SU-DHL-6 (cell line): ENCODE data around the gene SYT8.

ENCODE experiments used
- H2AFZ ChIP-seq: fragments of 200-600 bp; sonication (generic); 2 replicates; pipeline ENCODE4 v1.6.1; 2014; ENCODE audit warnings: low read depth, mild to moderate bottlenecking, moderate library complexity, mixed read lengths, antibody characterized with exemption, low read length; ENCODE audit not compliant: severe bottlenecking
- H3F3A ChIP-seq: fragments of 200-600 bp; shearing (Covaris generic); 2 replicates; pipeline ENCODE4 v1.6.0; 2016; ENCODE audit warnings: antibody characterized with exemption, mild to moderate bottlenecking; ENCODE audit not compliant: insufficient read depth
- H3K27ac ChIP-seq: fragments of 200-600 bp; sonication (generic); 2 replicates; pipeline ENCODE4 v1.5.1; 2016; ENCODE audit warnings: low read depth, mild to moderate bottlenecking, low read length, moderate library complexity, mixed read lengths
- H3K27me3 ChIP-seq: fragments of 200-600 bp; sonication (generic), shearing (Covaris generic); 2 replicates; pipeline ENCODE4 v1.6.0; 2014; ENCODE audit warnings: mild to moderate bottlenecking, low read length
- H3K36me3 ChIP-seq: fragments of 200-600 bp; sonication (generic); 2 replicates; pipeline ENCODE4 v1.6.1; 2014; ENCODE audit warnings: mild to moderate bottlenecking, low read length, mixed read lengths
- H3K4me2 ChIP-seq: fragments of 300-600, 200-600 bp; shearing (Covaris generic), sonication (generic); 2 replicates; pipeline ENCODE4 v1.6.0; 2014; ENCODE audit warnings: low read length, low read depth, mild to moderate bottlenecking; ENCODE audit not compliant: poor library complexity, severe bottlenecking
- H3K4me3 ChIP-seq: fragments of 200-600 bp; sonication (generic); 2 replicates; pipeline ENCODE4 v1.5.1; 2014; ENCODE audit warnings: antibody characterized with exemption, low read length, mild to moderate bottlenecking, mixed read lengths; ENCODE audit not compliant: insufficient read depth, poor library complexity, severe bottlenecking
- H3K79me2 ChIP-seq: fragments of 200-600 bp; sonication (generic); 2 replicates; pipeline ENCODE4 v1.6.1; 2014; ENCODE audit warnings: mild to moderate bottlenecking, low read length, moderate library complexity; ENCODE audit not compliant: insufficient read depth
- H3K9ac ChIP-seq: fragments of 200-600 bp; sonication (generic); 2 replicates; pipeline ENCODE4 v1.7.0; 2014; ENCODE audit warnings: mild to moderate bottlenecking, low read length
- H3K9me2 ChIP-seq: fragments of 200-600 bp; sonication (generic); replicated peaks from 2 replicates; pipeline ENCODE4 v1.6.1; 2014; ENCODE audit warnings: low read length; ENCODE audit not compliant: insufficient read depth
- H3K9me3 ChIP-seq: fragments of 200-600 bp; sonication (generic); 2 replicates; pipeline ENCODE4 v1.6.1; 2014; ENCODE audit warnings: low read length, mixed read lengths; ENCODE audit not compliant: insufficient read depth
- H4K20me1 ChIP-seq: fragments of 200-600 bp; sonication (generic); 2 replicates; pipeline ENCODE4 v1.6.1; 2014; ENCODE audit warnings: low read depth, mild to moderate bottlenecking, antibody characterized with exemption, low read length, moderate library complexity, mixed read lengths
- EZH2phosphoT487 ChIP-seq: fragments of 200-600 bp; sonication (generic), shearing (Covaris generic); conservative IDR thresholded peaks from 2 replicates; pipeline ENCODE4 v1.6.1; 2018; ENCODE audit warnings: mild to moderate bottlenecking, antibody characterized with exemption, low read length, moderate library complexity, mixed read lengths
- TF ChIP-seq, protein P1 (sequence below): fragments of 200-600 bp; sonication (generic); IDR thresholded peaks from one replicate; pipeline ENCODE4 v1.5.1; 2017; ENCODE audit warnings: antibody characterized with exemption, mild to moderate bottlenecking, low read length, moderate library complexity; ENCODE audit not compliant: insufficient read depth, poor library complexity, severe bottlenecking

Gene SYT8

DNA sequence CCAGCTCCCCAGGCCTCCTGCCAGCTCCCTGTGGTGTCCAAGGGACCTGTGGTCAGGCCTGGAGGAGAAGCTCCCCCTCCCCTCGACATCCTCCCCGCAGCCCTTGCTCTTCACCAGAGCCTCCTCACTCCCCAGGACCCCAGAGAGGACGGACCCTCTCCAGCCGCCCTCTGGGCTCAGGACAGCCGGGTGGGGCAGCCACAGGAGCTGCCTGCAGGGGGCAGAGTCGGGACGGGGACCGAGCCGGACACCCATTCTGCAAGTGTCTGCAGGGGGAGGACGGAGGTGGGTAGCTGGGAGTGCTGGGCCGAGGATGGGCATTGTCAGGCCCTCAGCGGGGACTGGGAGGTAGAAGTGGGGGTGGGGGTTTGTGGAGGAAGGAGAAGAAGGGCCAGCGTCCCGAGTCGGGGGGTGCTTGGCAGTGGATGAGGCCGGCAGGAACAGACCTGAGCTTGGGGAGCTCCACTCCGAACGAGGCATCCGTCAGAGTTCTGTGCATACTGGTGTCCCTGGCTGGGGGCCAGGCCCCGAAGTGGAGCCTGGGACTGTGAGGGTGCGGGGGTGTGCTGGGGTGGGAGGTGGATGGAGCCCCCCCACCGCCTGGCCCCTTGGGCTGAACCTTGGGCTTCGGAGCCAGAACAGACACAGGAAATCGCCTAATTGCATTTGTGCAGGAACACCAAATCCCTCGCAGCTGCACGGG, 41.7 kb downstream of the SYT8 start:
- no peak overlapping the region for H2AFZ ChIP-seq
- no peaks in the 10 kb centered on the region for H3K36me3 ChIP-seq
- H4K20me1 ChIP-seq = no peaks in the 10 kb centered on the region; the same call in 1 of the 2 replicates
- H3K4me2 ChIP-seq = no peak overlapping the region
- H3K9me2 ChIP-seq = no peaks in the 10 kb centered on the region
- H3K9ac ChIP-seq = no peak overlapping the region
- no peaks in the 10 kb centered on the region for H3K79me2 ChIP-seq
- H3K27me3 ChIP-seq = no peaks in the 10 kb centered on the region
- H3K27ac ChIP-seq = no peak overlapping the region
- TF ChIP-seq, protein P1, sequence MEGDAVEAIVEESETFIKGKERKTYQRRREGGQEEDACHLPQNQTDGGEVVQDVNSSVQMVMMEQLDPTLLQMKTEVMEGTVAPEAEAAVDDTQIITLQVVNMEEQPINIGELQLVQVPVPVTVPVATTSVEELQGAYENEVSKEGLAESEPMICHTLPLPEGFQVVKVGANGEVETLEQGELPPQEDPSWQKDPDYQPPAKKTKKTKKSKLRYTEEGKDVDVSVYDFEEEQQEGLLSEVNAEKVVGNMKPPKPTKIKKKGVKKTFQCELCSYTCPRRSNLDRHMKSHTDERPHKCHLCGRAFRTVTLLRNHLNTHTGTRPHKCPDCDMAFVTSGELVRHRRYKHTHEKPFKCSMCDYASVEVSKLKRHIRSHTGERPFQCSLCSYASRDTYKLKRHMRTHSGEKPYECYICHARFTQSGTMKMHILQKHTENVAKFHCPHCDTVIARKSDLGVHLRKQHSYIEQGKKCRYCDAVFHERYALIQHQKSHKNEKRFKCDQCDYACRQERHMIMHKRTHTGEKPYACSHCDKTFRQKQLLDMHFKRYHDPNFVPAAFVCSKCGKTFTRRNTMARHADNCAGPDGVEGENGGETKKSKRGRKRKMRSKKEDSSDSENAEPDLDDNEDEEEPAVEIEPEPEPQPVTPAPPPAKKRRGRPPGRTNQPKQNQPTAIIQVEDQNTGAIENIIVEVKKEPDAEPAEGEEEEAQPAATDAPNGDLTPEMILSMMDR = peak; percentile 93
- no peak for TF ChIP-seq EZH2phosphoT487
- no peak overlapping the region for H3K4me3 ChIP-seq
- no peaks in the 10 kb centered on the region for H3F3A ChIP-seq
- H3K9me3 ChIP-seq = no peaks in the 10 kb centered on the region

DNA sequence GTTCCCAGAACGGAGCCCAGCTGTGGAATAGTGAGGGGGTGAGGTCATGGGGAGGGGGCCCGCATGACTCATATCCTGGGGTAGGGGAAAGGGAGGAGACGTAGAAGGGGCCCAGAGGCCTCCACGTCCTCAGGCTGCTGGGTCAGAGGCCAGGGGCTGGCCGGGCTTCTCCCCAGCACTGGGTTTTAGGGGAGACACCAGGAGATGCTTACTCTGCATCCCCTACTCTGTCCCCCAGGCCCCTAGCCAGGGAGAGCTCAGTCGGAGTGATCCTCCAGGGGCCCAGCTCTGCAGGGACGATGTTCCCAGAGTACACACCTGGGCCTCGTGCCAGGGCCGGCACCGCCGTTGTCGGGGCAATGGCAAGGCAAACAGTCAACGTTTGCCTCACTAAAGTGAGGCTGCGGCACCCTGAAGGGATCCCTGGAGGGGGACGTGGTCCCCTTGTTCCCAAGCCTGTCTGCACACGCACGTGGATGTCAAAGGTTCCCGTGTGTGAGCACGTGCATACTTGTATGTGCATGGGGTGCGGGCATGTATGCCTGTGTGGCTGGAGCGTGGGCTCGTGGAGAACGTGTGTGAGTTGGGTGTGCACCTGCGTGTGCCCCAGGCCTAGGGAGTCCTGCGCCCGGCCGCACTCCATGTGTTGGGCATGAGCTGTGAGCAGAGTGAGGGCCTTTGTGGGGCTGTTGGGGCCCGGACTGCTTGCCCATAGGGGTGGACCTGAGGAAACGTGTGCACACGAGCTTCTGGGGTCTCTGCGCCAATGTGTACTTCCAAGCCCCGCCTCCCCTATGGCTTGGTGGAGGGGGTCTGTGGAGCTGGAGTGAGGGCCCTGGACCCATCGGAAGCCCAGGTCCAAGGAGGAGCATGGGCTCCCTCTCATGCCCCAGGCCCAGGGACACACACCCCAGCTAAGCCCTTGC, 42.7 kb downstream of the SYT8 start:
- H4K20me1 ChIP-seq = no peaks in the 10 kb centered on the region; the same call in 1 of the 2 replicates
- no peaks in the 10 kb centered on the region for H3K9me2 ChIP-seq
- TF ChIP-seq, protein P1 = no peak
- TF ChIP-seq EZH2phosphoT487 = no peak
- no peaks in the 10 kb centered on the region for H3K9me3 ChIP-seq
- H2AFZ ChIP-seq = no peak overlapping the region
- H3K4me2 ChIP-seq = no peak overlapping the region
- no peak overlapping the region for H3K9ac ChIP-seq
- no peak overlapping the region for H3K4me3 ChIP-seq
- H3K27me3 ChIP-seq = no peaks in the 10 kb centered on the region
- H3K27ac ChIP-seq = no peak overlapping the region
- H3F3A ChIP-seq = no peaks in the 10 kb centered on the region
- H3K79me2 ChIP-seq = no peaks in the 10 kb centered on the region
- H3K36me3 ChIP-seq = no peaks in the 10 kb centered on the region

DNA sequence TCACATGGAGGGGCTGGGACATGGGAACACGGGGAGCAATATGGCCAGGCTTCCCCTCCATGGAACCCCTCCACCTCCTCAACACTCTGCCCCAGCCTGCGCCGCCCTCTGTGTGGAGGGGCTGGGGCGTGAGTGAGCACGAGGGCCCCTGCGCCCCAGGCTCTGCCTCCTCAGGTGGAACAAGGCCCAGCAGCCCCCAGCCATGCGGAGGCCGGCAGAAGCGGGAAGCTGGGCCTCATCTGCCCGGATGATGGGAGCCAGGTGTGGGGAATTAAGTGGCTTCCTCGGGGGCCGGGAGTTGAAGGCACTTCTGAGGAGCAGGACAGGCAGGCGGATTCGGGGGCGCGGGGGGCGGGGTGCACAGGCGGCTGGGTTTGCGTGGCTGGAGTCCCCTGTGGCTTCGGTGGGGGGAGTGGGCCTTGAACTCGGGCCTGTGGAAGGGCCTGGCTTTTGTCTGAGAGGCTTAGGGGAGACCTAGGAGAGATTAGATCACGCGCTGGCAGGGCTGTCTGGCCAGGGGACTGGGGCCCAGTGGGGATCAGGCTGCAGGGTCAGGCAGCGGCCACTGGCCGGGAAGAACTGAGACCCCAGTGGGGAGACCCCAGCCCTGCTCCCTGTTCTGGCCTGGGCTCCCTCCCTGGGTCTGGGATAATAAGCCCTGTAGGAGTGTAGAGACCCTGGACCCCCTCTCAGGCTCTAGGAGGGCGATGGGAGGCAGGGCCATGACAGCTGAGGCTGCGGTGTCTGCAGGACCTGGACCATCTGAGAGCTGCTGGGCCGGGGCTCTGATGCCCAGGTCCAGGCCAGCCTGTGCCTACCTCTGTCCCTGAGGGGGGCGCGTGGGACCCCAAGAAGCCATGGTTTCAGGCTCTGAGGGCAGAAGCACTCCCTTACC, 43.6 kb downstream of the SYT8 start:
- H3K4me3 ChIP-seq = no peak overlapping the region
- H3K79me2 ChIP-seq = no peaks in the 10 kb centered on the region
- H3K9me2 ChIP-seq = no peaks in the 10 kb centered on the region
- no peaks in the 10 kb centered on the region for H3K36me3 ChIP-seq
- H3F3A ChIP-seq = no peaks in the 10 kb centered on the region
- H3K27ac ChIP-seq = no peak overlapping the region
- H3K9ac ChIP-seq = no peak overlapping the region
- no peaks in the 10 kb centered on the region for H3K27me3 ChIP-seq
- TF ChIP-seq EZH2phosphoT487 = no peak
- TF ChIP-seq, protein P1 = no peak
- H2AFZ ChIP-seq = no peak overlapping the region
- no peak overlapping the region for H3K4me2 ChIP-seq
- no peaks in the 10 kb centered on the region for H3K9me3 ChIP-seq
- H4K20me1 ChIP-seq = no peaks in the 10 kb centered on the region; the same call in 1 of the 2 replicates
